Endothelial cell of umbilical vein (primary cell): Measurements from ENCODE around the gene TRAPPC2B.

ENCODE experiments used
- EZH2 ChIP-seq: IDR thresholded peaks from 2 replicates; pipeline ENCODE4 v1.6.1; 2012; ENCODE audit warnings: borderline replicate concordance, low read depth, mild to moderate bottlenecking, moderate library complexity, low read length, inconsistent platforms; ENCODE audit not compliant: severe bottlenecking
- GATA2 ChIP-seq: IDR thresholded peaks from 2 replicates; pipeline ENCODE4 v1.7.0; 2011; ENCODE audit warnings: low read depth, mild to moderate bottlenecking, moderate library complexity, mixed read lengths, low read length; ENCODE audit not compliant: insufficient read length, insufficient read depth
- POLR2A ChIP-seq: IDR thresholded peaks from 2 replicates; pipeline ENCODE4 v1.6.1; 2012; ENCODE audit warnings: low read depth, mild to moderate bottlenecking, control low read depth, low read length
- POLR2AphosphoS5 ChIP-seq: IDR thresholded peaks from 2 replicates; pipeline ENCODE4 v1.6.1; 2012; ENCODE audit warnings: low read depth, mild to moderate bottlenecking, control low read depth, low read length, moderate library complexity; ENCODE audit not compliant: insufficient read depth
- TF ChIP-seq, protein P1 (sequence below), 2 donors: IDR thresholded peaks; 1 replicate in 1 of 2; 2 replicates in 1 of 2; pipeline ENCODE4 v1.5.1; 2011; ENCODE audit warnings: low read length in 2 of 2, mild to moderate bottlenecking in 2 of 2, moderate library complexity in 2 of 2, control low read depth in 1 of 2, inconsistent platforms in 1 of 2, low read depth in 1 of 2; ENCODE audit not compliant: insufficient read depth in 1 of 2; ENCODE audit errors: extremely low read depth in 1 of 2

DNA sequence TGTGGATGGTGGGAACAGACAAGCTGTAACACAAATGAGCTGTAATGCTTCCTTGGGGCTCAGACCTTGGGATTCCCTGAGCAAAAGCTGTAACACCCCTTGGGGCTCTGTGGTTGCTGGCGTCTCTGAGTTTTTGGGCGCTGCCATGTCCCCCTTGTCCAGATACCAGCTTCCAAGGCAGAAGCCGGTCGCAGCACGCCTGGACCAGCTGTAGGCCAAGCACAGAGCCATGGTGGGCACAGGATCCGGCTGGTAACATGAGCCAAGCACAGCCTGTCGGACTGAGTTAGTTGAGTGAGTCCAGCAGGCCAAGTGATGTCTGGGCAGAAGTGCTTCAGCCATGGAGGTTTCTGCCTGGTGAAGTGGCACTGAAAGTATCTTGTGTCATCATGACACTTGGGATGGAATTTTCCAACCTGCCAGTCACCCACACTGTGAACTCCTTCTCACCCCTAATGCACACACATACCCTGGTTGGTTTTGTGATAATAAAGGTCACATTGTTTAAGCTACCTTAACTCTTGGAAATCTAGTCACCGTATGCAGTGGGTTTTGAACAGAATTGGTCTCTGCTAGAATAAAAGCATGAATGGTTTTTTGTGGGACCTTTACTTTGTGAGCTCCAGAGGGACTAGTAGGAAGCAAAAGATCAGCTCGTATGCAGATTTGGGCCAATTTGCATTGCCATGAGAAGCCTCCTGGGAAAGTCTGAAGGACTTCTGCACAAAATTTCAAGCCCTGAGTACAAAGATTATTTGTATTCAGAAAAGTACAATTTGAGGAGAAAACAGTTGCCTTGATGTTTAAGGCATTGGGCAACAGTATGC, 40.6 kb downstream of the TRAPPC2B start:
- TF ChIP-seq, protein P1, sequence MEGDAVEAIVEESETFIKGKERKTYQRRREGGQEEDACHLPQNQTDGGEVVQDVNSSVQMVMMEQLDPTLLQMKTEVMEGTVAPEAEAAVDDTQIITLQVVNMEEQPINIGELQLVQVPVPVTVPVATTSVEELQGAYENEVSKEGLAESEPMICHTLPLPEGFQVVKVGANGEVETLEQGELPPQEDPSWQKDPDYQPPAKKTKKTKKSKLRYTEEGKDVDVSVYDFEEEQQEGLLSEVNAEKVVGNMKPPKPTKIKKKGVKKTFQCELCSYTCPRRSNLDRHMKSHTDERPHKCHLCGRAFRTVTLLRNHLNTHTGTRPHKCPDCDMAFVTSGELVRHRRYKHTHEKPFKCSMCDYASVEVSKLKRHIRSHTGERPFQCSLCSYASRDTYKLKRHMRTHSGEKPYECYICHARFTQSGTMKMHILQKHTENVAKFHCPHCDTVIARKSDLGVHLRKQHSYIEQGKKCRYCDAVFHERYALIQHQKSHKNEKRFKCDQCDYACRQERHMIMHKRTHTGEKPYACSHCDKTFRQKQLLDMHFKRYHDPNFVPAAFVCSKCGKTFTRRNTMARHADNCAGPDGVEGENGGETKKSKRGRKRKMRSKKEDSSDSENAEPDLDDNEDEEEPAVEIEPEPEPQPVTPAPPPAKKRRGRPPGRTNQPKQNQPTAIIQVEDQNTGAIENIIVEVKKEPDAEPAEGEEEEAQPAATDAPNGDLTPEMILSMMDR (IDR thresholded peaks at IDR 0.05; ENCODE audit: extremely low read depth in 1 of 2, insufficient read depth in 1 of 2, low read depth in 1 of 2, low read length in 2 of 2) = no peak
- TF ChIP-seq POLR2A (no peak), EZH2 (no peak), POLR2AphosphoS5 (no peak), GATA2 (no peak)
